IMR-90 (cell line): ENCODE data around the gene SMCHD1. TPM values are rescaled to one million over a fixed set of nuclear protein-coding genes. Genes with fewer than 3 reads are reported as not detected.

ENCODE experiments used
- ATAC-seq: fragments of 200-7000 bp; cut with Tn5 transposase; 2 replicates; pipeline ENCODE4 v1.9.1; 2020; ENCODE audit warnings: low read depth, mild to moderate bottlenecking, moderate library complexity
- BruUV-seq: library from RNA; stranded (reverse); fragments of 400-500 nt; replicated peaks from 2 replicates; lab custom pipeline; 2021; lab: Mats Ljungman, UMichigan
- CTCF ChIA-PET: fragments of 300-600 bp; formaldehyde crosslinking; extraction: SDS; loops from one replicate; lab custom pipeline; 2021; ENCODE audit warnings: antibody characterized with exemption; lab: Yijun Ruan, JAX
- POLR2A ChIA-PET: fragments of 300-600 bp; sonication (Branson Sonifier 250); formaldehyde crosslinking; loops from one replicate; lab custom pipeline; 2022; ENCODE audit warnings: antibody characterized with exemption; ENCODE audit not compliant: unreplicated experiment; lab: Charles Lee
- DNase-seq: peaks from one replicate; pipeline ENCODE4 v3.0.0; 2013
- H2AFZ ChIP-seq: replicated peaks from 2 replicates; pipeline ENCODE3; 2013; ENCODE audit warnings: low read length, mild to moderate bottlenecking; ENCODE audit not compliant: poor library complexity
- H2AK5ac ChIP-seq: 2 replicates; pipeline ENCODE4 v1.6.1; 2013; ENCODE audit warnings: low read depth, low read length, inconsistent platforms
- H2AK9ac ChIP-seq: replicated peaks from 2 replicates; pipeline ENCODE3; 2013; ENCODE audit warnings: mild to moderate bottlenecking, low read depth, low read length, moderate library complexity; ENCODE audit not compliant: poor library complexity
- H2BK120ac ChIP-seq: 2 replicates; pipeline ENCODE4 v1.6.1; 2013; ENCODE audit warnings: low read depth, low read length, inconsistent platforms
- H2BK15ac ChIP-seq: 3 replicates; pipeline ENCODE4 v1.6.1; 2013; ENCODE audit warnings: low read depth, low read length, inconsistent platforms
- H2BK20ac ChIP-seq: 2 replicates; pipeline ENCODE4 v1.6.1; 2013; ENCODE audit warnings: low read depth, mild to moderate bottlenecking, inconsistent platforms, low read length, moderate library complexity
- H2BK5ac ChIP-seq: 2 replicates; pipeline ENCODE4 v1.6.1; 2013; ENCODE audit warnings: mild to moderate bottlenecking, low read depth, low read length, inconsistent platforms; ENCODE audit not compliant: poor library complexity, severe bottlenecking
- H3K14ac ChIP-seq: replicated peaks from 2 replicates; pipeline ENCODE4 v1.6.1; 2013; ENCODE audit warnings: low read depth, low read length, inconsistent platforms
- H3K18ac ChIP-seq: 2 replicates; pipeline ENCODE4 v1.6.1; 2013; ENCODE audit warnings: low read depth, low read length, control low read depth
- H3K23ac ChIP-seq: 2 replicates; pipeline ENCODE4 v1.6.1; 2013; ENCODE audit warnings: low read depth, low read length, inconsistent platforms
- H3K27ac ChIP-seq: 2 replicates; pipeline ENCODE4 v1.5.1; 2013; ENCODE audit warnings: mild to moderate bottlenecking, control low read depth, low read length; ENCODE audit not compliant: insufficient read depth
- H3K27me3 ChIP-seq: 2 replicates; pipeline ENCODE4 v1.6.1; 2013; ENCODE audit warnings: low read length; ENCODE audit not compliant: control insufficient read depth, insufficient read depth
- H3K36me3 ChIP-seq: 2 replicates; pipeline ENCODE4 v1.6.1; 2013; ENCODE audit warnings: low read length, mixed read lengths; ENCODE audit not compliant: control insufficient read depth, insufficient read depth
- H3K4ac ChIP-seq: 2 replicates; pipeline ENCODE4 v1.6.1; 2013; ENCODE audit warnings: low read depth, low read length, inconsistent platforms
- H3K4me1 ChIP-seq: 2 replicates; pipeline ENCODE4 v1.6.1; 2013; ENCODE audit warnings: low read length, mixed read lengths; ENCODE audit not compliant: control insufficient read depth, insufficient read depth
- H3K4me2 ChIP-seq: 2 replicates; pipeline ENCODE4 v1.6.1; 2013; ENCODE audit warnings: low read depth, mild to moderate bottlenecking, control low read depth, low read length, moderate library complexity
- H3K4me3 ChIP-seq: 2 replicates; pipeline ENCODE4 v1.5.1; 2013; ENCODE audit warnings: low read depth, mild to moderate bottlenecking, control low read depth, low read length, moderate library complexity; ENCODE audit not compliant: insufficient read depth
- H3K56ac ChIP-seq: 2 replicates; pipeline ENCODE4 v1.6.1; 2013; ENCODE audit warnings: low read length, inconsistent platforms; ENCODE audit not compliant: insufficient read depth; ENCODE audit errors: extremely low read depth
- H3K79me1 ChIP-seq, 2 experiments: 2 replicates each; pipeline ENCODE4 v1.6.1; 2013; ENCODE audit warnings: low read length in 2 of 2, inconsistent platforms in 1 of 2, low read depth in 1 of 2
- H3K9ac ChIP-seq: 2 replicates; pipeline ENCODE4 v1.6.1; 2013; ENCODE audit warnings: low read depth, low read length, control low read depth
- H3K9me1 ChIP-seq: 2 replicates; pipeline ENCODE4 v1.6.1; 2013; ENCODE audit warnings: low read length, inconsistent platforms; ENCODE audit not compliant: insufficient read depth
- H3K9me3 ChIP-seq: 2 replicates; pipeline ENCODE4 v1.6.1; 2013; ENCODE audit warnings: low read length; ENCODE audit not compliant: control insufficient read depth, insufficient read depth
- H4K20me1 ChIP-seq: 2 replicates; pipeline ENCODE4 v1.6.1; 2013; ENCODE audit warnings: low read length, inconsistent platforms; ENCODE audit not compliant: insufficient read depth
- H4K5ac ChIP-seq: 2 replicates; pipeline ENCODE4 v1.6.1; 2013; ENCODE audit warnings: mild to moderate bottlenecking, low read depth, low read length, control low read depth
- H4K8ac ChIP-seq, 2 experiments: 2 replicates each; pipeline ENCODE4 v1.6.1; 2013; ENCODE audit warnings: low read depth in 2 of 2, low read length in 2 of 2, control low read depth in 1 of 2, inconsistent platforms in 1 of 2
- H4K91ac ChIP-seq: 2 replicates; pipeline ENCODE4 v1.6.1; 2013; ENCODE audit warnings: low read depth, low read length, inconsistent platforms; ENCODE audit not compliant: insufficient read depth
- CHD1 ChIP-seq: IDR thresholded peaks from 2 replicates; pipeline ENCODE4 v1.6.1; 2012; ENCODE audit warnings: low read depth, low read length, improper control_type of control experiment
- MAFK ChIP-seq: IDR thresholded peaks from 2 replicates; pipeline ENCODE4 v1.6.1; 2012; ENCODE audit warnings: low read depth, low read length, improper control_type of control experiment
- MAZ ChIP-seq: IDR thresholded peaks from 2 replicates; pipeline ENCODE4 v1.6.1; 2012; ENCODE audit warnings: low read depth, mild to moderate bottlenecking, low read length, improper control_type of control experiment, moderate library complexity, borderline replicate concordance
- POLR2A ChIP-seq: IDR thresholded peaks from 2 replicates; pipeline ENCODE4 v1.6.1; 2012; ENCODE audit warnings: mild to moderate bottlenecking, low read depth, low read length
- RFX5 ChIP-seq: IDR thresholded peaks from 2 replicates; pipeline ENCODE4 v1.8.0; 2012; ENCODE audit warnings: low read depth, mild to moderate bottlenecking, low read length, moderate library complexity
- SMC3 ChIP-seq: fragments of 150-350 bp; IDR thresholded peaks from 2 replicates; pipeline ENCODE4 v1.6.1; 2016; ENCODE audit warnings: low read depth, mild to moderate bottlenecking, antibody characterized with exemption, low read length, moderate library complexity
- USF2 ChIP-seq: fragments of 150-350 bp; IDR thresholded peaks from 2 replicates; pipeline ENCODE4 v1.6.1; 2017; ENCODE audit warnings: mild to moderate bottlenecking, antibody characterized with exemption, low read length, low read depth
- WGBS, 2 experiments: methylation state at CpG; one replicate each; pipeline versions ENCODE4 v1.1.5 to v1.1.7; 2013; ENCODE audit warnings: missing lambda C conversion rate in 2 of 2; ENCODE audit not compliant: insufficient read length in 1 of 2; ENCODE audit errors: extremely low coverage in 2 of 2; 5-methylcytosine and 5-hydroxymethylcytosine counted together
- dilution Hi-C: fragments of 300-500 bp; cut with HindIII; formaldehyde crosslinking; loops from one replicate; pipeline ENCODE4 v1.14.3; 2018; ENCODE audit warnings: low sequenced_read_pairs; ENCODE audit not compliant: unreplicated experiment
- in situ Hi-C: fragments of 300-500 bp; cut with MboI; formaldehyde crosslinking; loops from 3 replicates; pipeline ENCODE4 v1.14.3; 2019; ENCODE audit warnings: low sequenced_read_pairs, inconsistent platforms, mixed read lengths
- intact Hi-C: fragments of 100-400 bp; cut with micrococcal nuclease; formaldehyde crosslinking; loops from 2 replicates; pipeline ENCODE4 v1.10.0; 2022
- polyA plus RNA-seq, 3 experiments: library from polyadenylated mRNA; depleted of rRNA; stranded (reverse); fragments of >200 nt; gene quantifications; 2 replicates each; pipeline ENCODE4 v1.2.3, GENCODE V29; 2012; ENCODE audit warnings: low replicate concordance in 1 of 3
- total RNA-seq: library from RNA; depleted of rRNA; stranded (reverse); fragments of >200 nt; gene quantifications from 2 replicates; pipeline ENCODE4 v1.2.3, GENCODE V29; 2012
- TF ChIP-seq, protein P1 (sequence below): conservative IDR thresholded peaks from 2 replicates; pipeline ENCODE4 v1.5.1; 2012; ENCODE audit warnings: mild to moderate bottlenecking, low read depth, low read length, improper control_type of control experiment

The SMCHD1 gene
- total and polyA plus RNA-seq, 2 of the 4 experiments (the other 2 are of a cell fraction) = 14.8 to 47.3 TPM

- intact Hi-C loops = no loop called here
- H3K4me3 ChIP-seq = no peak overlapping the region
- no peak overlapping the region for H2BK15ac ChIP-seq
- no peaks in the 10 kb centered on the region for H3K27me3 ChIP-seq
- no peak overlapping the region for H3K18ac ChIP-seq
- ATAC-seq (no peak), DNase-seq (no peak)
- no peak overlapping the region for H3K4ac ChIP-seq
- no peaks in the 10 kb centered on the region for H3K4me1 ChIP-seq
- H2BK120ac ChIP-seq = no peak overlapping the region
- dilution Hi-C loops = no loop called here
- no peak overlapping the region for H3K23ac ChIP-seq
- no peak overlapping the region for H4K91ac ChIP-seq
- H3K14ac ChIP-seq = no peak overlapping the region
- H3K56ac ChIP-seq = no peak overlapping the region
- no peak overlapping the region for H2AK5ac ChIP-seq
- H3K9me1 ChIP-seq = peaks cover 9% of the 10 kb centered on the region
- CTCF ChIA-PET = interaction anchor here (0.6 kb wide), 1 partner anchor 462 kb away, joined by 3 read pairs; no protein-coding TSS in a partner anchor
- H3K9ac ChIP-seq = no peak overlapping the region
- no peaks in the 10 kb centered on the region for H3K9me3 ChIP-seq
- no peaks in the 10 kb centered on the region for H4K20me1 ChIP-seq
- no peak overlapping the region for H2BK5ac ChIP-seq
- in situ Hi-C loops = no loop called here
- no peak overlapping the region for H3K27ac ChIP-seq
- POLR2A ChIA-PET = no interaction called here
- WGBS, 2 experiments = no CpG with 5 or more reads among the region's 3 CpGs
- TF ChIP-seq POLR2A = no peak
- no peak for TF ChIP-seq CHD1
- no peak for TF ChIP-seq MAFK
- no peak for TF ChIP-seq MAZ
- TF ChIP-seq, protein P1, sequence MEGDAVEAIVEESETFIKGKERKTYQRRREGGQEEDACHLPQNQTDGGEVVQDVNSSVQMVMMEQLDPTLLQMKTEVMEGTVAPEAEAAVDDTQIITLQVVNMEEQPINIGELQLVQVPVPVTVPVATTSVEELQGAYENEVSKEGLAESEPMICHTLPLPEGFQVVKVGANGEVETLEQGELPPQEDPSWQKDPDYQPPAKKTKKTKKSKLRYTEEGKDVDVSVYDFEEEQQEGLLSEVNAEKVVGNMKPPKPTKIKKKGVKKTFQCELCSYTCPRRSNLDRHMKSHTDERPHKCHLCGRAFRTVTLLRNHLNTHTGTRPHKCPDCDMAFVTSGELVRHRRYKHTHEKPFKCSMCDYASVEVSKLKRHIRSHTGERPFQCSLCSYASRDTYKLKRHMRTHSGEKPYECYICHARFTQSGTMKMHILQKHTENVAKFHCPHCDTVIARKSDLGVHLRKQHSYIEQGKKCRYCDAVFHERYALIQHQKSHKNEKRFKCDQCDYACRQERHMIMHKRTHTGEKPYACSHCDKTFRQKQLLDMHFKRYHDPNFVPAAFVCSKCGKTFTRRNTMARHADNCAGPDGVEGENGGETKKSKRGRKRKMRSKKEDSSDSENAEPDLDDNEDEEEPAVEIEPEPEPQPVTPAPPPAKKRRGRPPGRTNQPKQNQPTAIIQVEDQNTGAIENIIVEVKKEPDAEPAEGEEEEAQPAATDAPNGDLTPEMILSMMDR = no peak
- no peak for TF ChIP-seq USF2
- TF ChIP-seq RFX5 = no peak
- no peak for TF ChIP-seq SMC3
- no peak overlapping the region for H2AK9ac ChIP-seq
- H4K5ac ChIP-seq = no peak overlapping the region
- H2BK20ac ChIP-seq = no peak overlapping the region
- peaks cover 0 to 3% of the 10 kb centered on the region in 2 experiments; a peak in 2 of 4 replicates for H3K79me1 ChIP-seq
- H3K36me3 ChIP-seq = peaks cover 38% of the 10 kb centered on the region
- no peak overlapping the region for H3K4me2 ChIP-seq
- H4K8ac ChIP-seq = no peak overlapping the region
- no peak overlapping the region for H2AFZ ChIP-seq
- no TSS peak for BruUV-seq
These were observed 121.1 kb downstream of the SMCHD1 start for GRCh38 chr18:2776601-2777000.
